Fibroblast of villous mesenchyme (primary cell): Measurements from ENCODE around the gene DCAF16. TPM values are rescaled to one million over a fixed set of nuclear protein-coding genes. Genes with fewer than 3 reads are reported as not detected.
A peak's percentile ranks its signal among the peaks of the same experiment; 100 is the strongest.

Experiments used
- DNase-seq: peaks from one replicate; pipeline ENCODE4 v3.0.0-alpha.2; 2010; ENCODE audit warnings: low read depth
- H3K4me3 ChIP-seq: 2 replicates; pipeline ENCODE4 v1.5.1; 2011; ENCODE audit warnings: low read depth, mild to moderate bottlenecking, low read length
- total RNA-seq: library from RNA; depleted of rRNA; stranded (reverse); fragments of >200 nt; gene quantifications from 2 replicates; pipeline ENCODE4 v1.2.3, GENCODE V29; 2012
- TF ChIP-seq, protein P1 (sequence below): IDR thresholded peaks from 2 replicates; pipeline ENCODE4 v1.5.1; 2012; ENCODE audit warnings: low read depth, mild to moderate bottlenecking, low read length; ENCODE audit not compliant: insufficient read depth

The DCAF16 gene
- total RNA-seq, 1 donor, result 21.2 TPM

DNA sequence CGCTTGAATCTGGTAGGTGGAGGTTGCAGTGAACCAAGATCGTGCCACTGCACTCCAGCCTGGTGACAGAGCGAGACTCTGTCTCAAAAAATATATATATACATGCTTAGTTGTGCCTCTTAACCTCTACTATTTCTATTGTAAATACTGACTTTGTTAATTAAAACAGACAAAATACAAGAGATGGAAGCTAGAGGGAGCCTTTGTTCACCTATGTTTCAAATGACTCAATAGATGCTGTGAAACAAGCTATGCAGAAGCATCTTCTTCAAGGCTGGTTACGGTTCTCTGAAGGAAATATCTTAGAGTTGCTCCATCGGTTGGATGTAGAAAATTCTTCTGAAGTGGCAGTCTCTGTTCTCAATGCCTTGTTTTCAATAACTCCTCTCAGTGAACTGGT is 6.5 kb upstream of the DCAF16 start:
- no peak overlapping the region for H3K4me3 ChIP-seq
- peak; percentile 81 for DNase-seq
- TF ChIP-seq, protein P1, sequence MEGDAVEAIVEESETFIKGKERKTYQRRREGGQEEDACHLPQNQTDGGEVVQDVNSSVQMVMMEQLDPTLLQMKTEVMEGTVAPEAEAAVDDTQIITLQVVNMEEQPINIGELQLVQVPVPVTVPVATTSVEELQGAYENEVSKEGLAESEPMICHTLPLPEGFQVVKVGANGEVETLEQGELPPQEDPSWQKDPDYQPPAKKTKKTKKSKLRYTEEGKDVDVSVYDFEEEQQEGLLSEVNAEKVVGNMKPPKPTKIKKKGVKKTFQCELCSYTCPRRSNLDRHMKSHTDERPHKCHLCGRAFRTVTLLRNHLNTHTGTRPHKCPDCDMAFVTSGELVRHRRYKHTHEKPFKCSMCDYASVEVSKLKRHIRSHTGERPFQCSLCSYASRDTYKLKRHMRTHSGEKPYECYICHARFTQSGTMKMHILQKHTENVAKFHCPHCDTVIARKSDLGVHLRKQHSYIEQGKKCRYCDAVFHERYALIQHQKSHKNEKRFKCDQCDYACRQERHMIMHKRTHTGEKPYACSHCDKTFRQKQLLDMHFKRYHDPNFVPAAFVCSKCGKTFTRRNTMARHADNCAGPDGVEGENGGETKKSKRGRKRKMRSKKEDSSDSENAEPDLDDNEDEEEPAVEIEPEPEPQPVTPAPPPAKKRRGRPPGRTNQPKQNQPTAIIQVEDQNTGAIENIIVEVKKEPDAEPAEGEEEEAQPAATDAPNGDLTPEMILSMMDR, result peak; percentile 64

GRCh38 chr4:17816142-17816541 is 5.6 kb upstream of the DCAF16 start:
- TF ChIP-seq, protein P1, result no peak
- no peak for DNase-seq
- no peak overlapping the region for H3K4me3 ChIP-seq

DNA sequence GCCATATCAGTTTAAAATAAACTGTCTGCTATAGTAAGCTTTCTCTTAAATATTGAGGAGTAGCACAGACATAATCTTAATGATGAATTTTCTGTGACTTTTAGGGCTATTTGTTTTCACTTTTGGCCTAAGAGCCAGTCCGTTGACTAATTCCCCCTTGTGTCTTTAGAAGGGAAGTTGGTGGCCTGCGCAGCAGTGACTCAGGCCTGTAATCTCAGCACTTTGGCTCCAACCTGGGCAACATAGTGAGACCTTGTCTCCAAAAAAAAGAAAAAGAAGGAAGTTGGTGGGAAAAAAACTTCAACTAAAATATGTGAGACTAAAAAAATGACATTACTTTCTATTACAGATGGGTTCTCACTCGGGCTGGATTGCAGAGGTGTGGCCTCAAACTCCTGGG is 3.6 kb upstream of the DCAF16 start:
- H3K4me3 ChIP-seq, result no peak overlapping the region
- peak; percentile 45 for DNase-seq
- TF ChIP-seq, protein P1, result no peak

GRCh38 chr4:17812801-17813200 is 2.2 kb upstream of the DCAF16 start:
- no peak for DNase-seq
- TF ChIP-seq, protein P1, result no peak
- H3K4me3 ChIP-seq, result peak overlapping the region; percentile 89

- DNase-seq, result no peak
- peak overlapping the region; percentile 89 for H3K4me3 ChIP-seq
- TF ChIP-seq, protein P1, result no peak
Measured at GRCh38 chr4:17812125-17812524, 1.6 kb upstream of the DCAF16 start.

- TF ChIP-seq, protein P1, result no peak
- no peak for DNase-seq
- peak overlapping the region; percentile 89 for H3K4me3 ChIP-seq
Measured at GRCh38 chr4:17811078-17811603, 584 bp upstream of the DCAF16 start.

- peak overlapping the region; percentile 89 for H3K4me3 ChIP-seq
- TF ChIP-seq, protein P1, result no peak
- no peak for DNase-seq
Measured at GRCh38 chr4:17809667-17810066, 890 bp downstream of the DCAF16 start.
